HG02642 (cell line): Measurements from ENCODE around the gene FOSL2.

Source experiments
- ATAC-seq: cut with Tn5 transposase; IDR thresholded peaks from one replicate; pipeline ENCODE4 v1.9.1; 2021; ENCODE audit warnings: mild to moderate bottlenecking; ENCODE audit not compliant: unreplicated experiment, poor library complexity

FOSL2 gene

GRCh38 chr2:28427741-28428415, 35.2 kb downstream of the FOSL2 start:
- ATAC-seq = no peak

- ATAC-seq = no peak
Measured at GRCh38 chr2:28428486-28428885, 35.8 kb downstream of the FOSL2 start.

- no peak for ATAC-seq
Measured at GRCh38 chr2:28429636-28430376, 37.1 kb downstream of the FOSL2 start.

GRCh38 chr2:28430377-28430765, 37.7 kb downstream of the FOSL2 start:
- ATAC-seq = no peak

GRCh38 chr2:28430788-28431418, 38.2 kb downstream of the FOSL2 start:
- no peak for ATAC-seq

GRCh38 chr2:28431741-28432140, 39.1 kb downstream of the FOSL2 start:
- no peak for ATAC-seq

- ATAC-seq = no peak
Measured at GRCh38 chr2:28432362-28432761, 39.7 kb downstream of the FOSL2 start.

- no peak for ATAC-seq
Measured at GRCh38 chr2:28433215-28433614, 40.6 kb downstream of the FOSL2 start.

- ATAC-seq = no peak
Measured at GRCh38 chr2:28433935-28434599, 41.4 kb downstream of the FOSL2 start.

- no peak for ATAC-seq
Measured at GRCh38 chr2:28434600-28434989, 41.9 kb downstream of the FOSL2 start.

GRCh38 chr2:28435241-28435640, 42.6 kb downstream of the FOSL2 start:
- ATAC-seq = no peak

- no peak for ATAC-seq
Measured at GRCh38 chr2:28435814-28436351, 43.2 kb downstream of the FOSL2 start.

- ATAC-seq = no peak
Measured at GRCh38 chr2:28436525-28437051, 43.9 kb downstream of the FOSL2 start.

GRCh38 chr2:28437149-28437835, 44.6 kb downstream of the FOSL2 start:
- no peak for ATAC-seq

GRCh38 chr2:28437918-28438317, 45.3 kb downstream of the FOSL2 start:
- ATAC-seq = no peak

- no peak for ATAC-seq
Measured at GRCh38 chr2:28438532-28439063, 45.9 kb downstream of the FOSL2 start.

- ATAC-seq = no peak
Measured at GRCh38 chr2:28439127-28439526, 46.5 kb downstream of the FOSL2 start.

GRCh38 chr2:28439763-28440162, 47.1 kb downstream of the FOSL2 start:
- ATAC-seq = no peak

- ATAC-seq = no peak
Measured at GRCh38 chr2:28442328-28442727, 49.7 kb downstream of the FOSL2 start.

GRCh38 chr2:28444956-28445355, 52.3 kb downstream of the FOSL2 start:
- ATAC-seq = no peak
